Measurements from ENCODE around the gene TENT5C. TPM values are rescaled to one million over a fixed set of nuclear protein-coding genes. Genes with fewer than 3 reads are reported as not detected.

Gene TENT5C
- total and polyA plus RNA-seq, 10 of the 15 experiments (the other 5 are each of a cell fraction or from before 2014, with no cell fraction given): 0.19 to 2.4 (median 0.78) TPM

DNA sequence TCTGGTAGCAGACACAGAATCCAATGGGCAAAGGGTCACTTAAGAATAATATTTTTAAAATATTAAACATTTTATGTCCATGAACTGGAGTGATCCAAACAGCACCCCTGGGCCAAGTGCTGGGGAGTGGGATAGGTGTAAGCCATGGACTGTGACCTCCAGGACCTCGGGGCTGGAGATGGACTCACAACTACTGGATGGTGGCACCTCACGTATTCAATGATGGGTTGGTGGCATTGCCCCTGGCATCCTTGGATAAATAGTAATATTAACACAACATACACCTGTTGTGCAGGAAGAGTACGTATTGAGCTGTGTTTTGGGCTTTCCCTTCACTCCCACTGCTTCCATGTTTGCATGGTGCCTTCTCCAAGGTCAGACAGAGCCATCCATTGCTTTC lies 39.3 kb upstream of the TENT5C start:
- FAIRE-seq (no peak), DNase-seq (ENCODE audit: low read depth, low spot score) (no peak), ATAC-seq (no peak)
- ChIA-PET SMC1A (ENCODE audit: uncharacterized antibody, unreplicated experiment) (no interaction called here), POLR2A (no interaction called here), RAD21 (ENCODE audit: unreplicated experiment) (no interaction called here), CTCF (interaction anchor here (0.6 to 1.1 kb wide), 2 partner anchors 190 to 451 kb away, joined by 3 read pairs; no protein-coding TSS in a partner anchor)
- H3K27me3 ChIP-seq (replicated peaks in 1 of 2; ENCODE audit: control insufficient read depth in 2 of 2, insufficient read depth in 2 of 2, low read length in 1 of 2): peaks cover 0 to 6% of the 10 kb centered on the region in 2 experiments; a peak in 3 of 4 replicates
- no peaks in the 10 kb centered on the region for H3K36me3 ChIP-seq (ENCODE audit: control insufficient read depth in 2 of 2, insufficient read depth in 2 of 2, low read length in 1 of 2)
- intact Hi-C loops (cut with micrococcal nuclease; ENCODE audit: unreplicated experiment): no loop called here
- no TSS peak for BruUV-seq (replicated peaks)
- in situ Hi-C loops (cut with MboI): no loop called here
- no peaks in the 10 kb centered on the region for H3K9me3 ChIP-seq (replicated peaks; ENCODE audit: control insufficient read depth, insufficient read depth, low read length)
- H3K27ac ChIP-seq (ENCODE audit: control insufficient read depth, insufficient read depth): no peak overlapping the region
- no peak overlapping the region for H3K4me3 ChIP-seq
- H3K4me1 ChIP-seq (ENCODE audit: control insufficient read depth, insufficient read depth, low read length): no peaks in the 10 kb centered on the region
- H2AFZ ChIP-seq (ENCODE audit: control insufficient read depth, low read depth, low read length): no peak overlapping the region
- 4% methylated on average over 3 of the region's 3 CpGs for WGBS (ENCODE audit: insufficient coverage, insufficient replicate concordance, low lambda C conversion rate, missing lambda C conversion rate)
- no peak overlapping the region for H3K4me2 ChIP-seq (ENCODE audit: control insufficient read depth, insufficient read depth)
- H3K9ac ChIP-seq (ENCODE audit: control insufficient read depth, insufficient read depth, low read length): no peak overlapping the region
- peaks cover 3% of the 10 kb centered on the region for H4K20me1 ChIP-seq (ENCODE audit: control insufficient read depth, insufficient read depth)
- no peaks in the 10 kb centered on the region for H3K79me2 ChIP-seq (ENCODE audit: control insufficient read depth, insufficient read depth, low read length)
- TF ChIP-seq BHLHE40 (IDR thresholded peaks at IDR 0.05; ENCODE audit: borderline replicate concordance in 1 of 2, low read depth in 2 of 2, low read length in 1 of 2): no peak
- TF ChIP-seq STAT1 (conservative IDR thresholded peaks at IDR 0.05): no peak
- TF ChIP-seq, protein P1, sequence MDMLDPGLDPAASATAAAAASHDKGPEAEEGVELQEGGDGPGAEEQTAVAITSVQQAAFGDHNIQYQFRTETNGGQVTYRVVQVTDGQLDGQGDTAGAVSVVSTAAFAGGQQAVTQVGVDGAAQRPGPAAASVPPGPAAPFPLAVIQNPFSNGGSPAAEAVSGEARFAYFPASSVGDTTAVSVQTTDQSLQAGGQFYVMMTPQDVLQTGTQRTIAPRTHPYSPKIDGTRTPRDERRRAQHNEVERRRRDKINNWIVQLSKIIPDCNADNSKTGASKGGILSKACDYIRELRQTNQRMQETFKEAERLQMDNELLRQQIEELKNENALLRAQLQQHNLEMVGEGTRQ (IDR thresholded peaks at IDR 0.05; ENCODE audit: borderline replicate concordance, low read depth, low read length): no peak
- TF ChIP-seq CHD4 (IDR thresholded peaks at IDR 0.05): no peak
- TF ChIP-seq RUNX3 (IDR thresholded peaks at IDR 0.05; ENCODE audit: low read length): no peak
- no peak for TF ChIP-seq NBN (IDR thresholded peaks at IDR 0.05)
- no peak for TF ChIP-seq E2F4 (IDR thresholded peaks at IDR 0.05; ENCODE audit: low read depth, low read length)
- no peak for TF ChIP-seq NKRF (conservative IDR thresholded peaks at IDR 0.05)
- TF ChIP-seq SKIL (IDR thresholded peaks at IDR 0.05; ENCODE audit: low read depth, poor library complexity, severe bottlenecking): no peak
- TF ChIP-seq ZZZ3 (IDR thresholded peaks at IDR 0.05; ENCODE audit: control insufficient read depth, insufficient read length, low read depth): no peak
- no peak for TF ChIP-seq MXI1 (IDR thresholded peaks at IDR 0.05; ENCODE audit: low read depth, low read length)
- TF ChIP-seq HCFC1 (IDR thresholded peaks at IDR 0.05; ENCODE audit: low read length): no peak
- TF ChIP-seq ZBTB11 (CRISPR knock-in tag; IDR thresholded peaks at IDR 0.05): no peak
- TF ChIP-seq FOS (IDR thresholded peaks at IDR 0.05; ENCODE audit: borderline replicate concordance, extremely low read depth, insufficient read length): no peak
- no peak for TF ChIP-seq RAD51 (IDR thresholded peaks at IDR 0.05)

All from GM12878 (cell line).